ENCODE results near the gene IARS1.

DNA sequence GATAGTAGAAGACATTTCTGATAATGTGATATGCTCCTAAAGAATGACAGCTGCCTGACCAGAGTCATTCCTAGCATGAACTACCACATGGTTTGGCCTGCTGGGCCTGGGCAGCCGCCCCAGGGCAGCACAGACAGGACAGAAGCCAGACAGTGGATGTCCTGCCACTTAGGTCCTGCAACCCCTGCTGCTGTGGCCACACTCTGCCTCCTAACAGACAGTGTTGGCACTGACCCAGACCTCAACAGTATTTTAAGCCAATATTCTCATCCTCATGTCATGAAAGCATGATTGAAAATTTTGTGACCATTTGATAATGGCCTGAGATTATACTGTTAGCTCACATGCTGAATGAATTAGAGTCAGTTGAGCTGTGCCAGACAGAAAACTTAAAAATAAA is 48.1 kb upstream of the IARS1 start:
- TF ChIP-seq, protein P1, sequence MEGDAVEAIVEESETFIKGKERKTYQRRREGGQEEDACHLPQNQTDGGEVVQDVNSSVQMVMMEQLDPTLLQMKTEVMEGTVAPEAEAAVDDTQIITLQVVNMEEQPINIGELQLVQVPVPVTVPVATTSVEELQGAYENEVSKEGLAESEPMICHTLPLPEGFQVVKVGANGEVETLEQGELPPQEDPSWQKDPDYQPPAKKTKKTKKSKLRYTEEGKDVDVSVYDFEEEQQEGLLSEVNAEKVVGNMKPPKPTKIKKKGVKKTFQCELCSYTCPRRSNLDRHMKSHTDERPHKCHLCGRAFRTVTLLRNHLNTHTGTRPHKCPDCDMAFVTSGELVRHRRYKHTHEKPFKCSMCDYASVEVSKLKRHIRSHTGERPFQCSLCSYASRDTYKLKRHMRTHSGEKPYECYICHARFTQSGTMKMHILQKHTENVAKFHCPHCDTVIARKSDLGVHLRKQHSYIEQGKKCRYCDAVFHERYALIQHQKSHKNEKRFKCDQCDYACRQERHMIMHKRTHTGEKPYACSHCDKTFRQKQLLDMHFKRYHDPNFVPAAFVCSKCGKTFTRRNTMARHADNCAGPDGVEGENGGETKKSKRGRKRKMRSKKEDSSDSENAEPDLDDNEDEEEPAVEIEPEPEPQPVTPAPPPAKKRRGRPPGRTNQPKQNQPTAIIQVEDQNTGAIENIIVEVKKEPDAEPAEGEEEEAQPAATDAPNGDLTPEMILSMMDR (conservative IDR thresholded peaks at IDR 0.05; ENCODE audit: low read depth, low read length), result no peak
- TF ChIP-seq RAD21 (IDR thresholded peaks at IDR 0.05; ENCODE audit: low read length) (no peak), POLR2A (IDR thresholded peaks at IDR 0.05; ENCODE audit: low read depth, low read length) (no peak)
